Esophagus muscularis mucosa (tissue), 3 donors: ENCODE results near the gene LKAAEAR1.

ENCODE experiments used
- POLR2A ChIP-seq: fragments of 450-650 bp; IDR thresholded peaks from one replicate; pipeline ENCODE4 v1.6.1; 2017; ENCODE audit warnings: antibody characterized with exemption, moderate library complexity, mild to moderate bottlenecking, low read depth
- POLR2AphosphoS5 ChIP-seq, 2 donors: sonication (generic); formaldehyde crosslinking; IDR thresholded peaks; one replicate each; pipeline ENCODE4 v1.6.1; 2017; ENCODE audit warnings: antibody characterized with exemption in 2 of 2
- TF ChIP-seq, protein P1 (sequence below), 3 experiments: fragments of 200-600 bp in 2 of 3; fragments of 450-650 bp in 1 of 3; sonication (generic) in 2 of 3; IDR thresholded peaks; one replicate each; pipeline ENCODE4 v1.5.1; 2017 to 2019; ENCODE audit warnings: antibody characterized with exemption in 3 of 3, mild to moderate bottlenecking in 2 of 3, moderate library complexity in 1 of 3

DNA sequence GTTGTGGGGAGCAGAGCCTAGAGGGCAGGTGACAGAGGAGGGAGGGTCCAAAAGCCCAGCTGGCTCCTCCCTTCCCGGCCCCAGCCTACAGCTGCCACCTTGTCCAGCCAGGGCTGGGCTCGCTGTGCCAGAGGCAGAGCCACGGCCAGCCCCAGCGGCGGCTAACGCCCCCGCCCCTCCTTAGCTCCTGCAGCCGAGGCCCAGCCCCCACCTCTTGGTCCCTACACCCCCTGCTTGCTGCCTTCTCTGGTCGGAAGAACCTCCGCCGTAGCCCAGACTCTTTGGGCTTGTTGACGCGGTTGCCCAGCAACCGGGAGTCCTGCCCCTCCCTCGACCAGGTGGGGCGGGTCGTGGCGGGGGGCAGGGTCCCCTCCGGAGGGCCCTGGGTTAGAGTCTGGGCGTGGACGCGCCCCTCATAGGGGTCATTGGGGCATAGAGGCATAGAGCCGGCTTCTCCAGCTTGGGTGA, 521 bp upstream of the LKAAEAR1 start:
- TF ChIP-seq, protein P1, sequence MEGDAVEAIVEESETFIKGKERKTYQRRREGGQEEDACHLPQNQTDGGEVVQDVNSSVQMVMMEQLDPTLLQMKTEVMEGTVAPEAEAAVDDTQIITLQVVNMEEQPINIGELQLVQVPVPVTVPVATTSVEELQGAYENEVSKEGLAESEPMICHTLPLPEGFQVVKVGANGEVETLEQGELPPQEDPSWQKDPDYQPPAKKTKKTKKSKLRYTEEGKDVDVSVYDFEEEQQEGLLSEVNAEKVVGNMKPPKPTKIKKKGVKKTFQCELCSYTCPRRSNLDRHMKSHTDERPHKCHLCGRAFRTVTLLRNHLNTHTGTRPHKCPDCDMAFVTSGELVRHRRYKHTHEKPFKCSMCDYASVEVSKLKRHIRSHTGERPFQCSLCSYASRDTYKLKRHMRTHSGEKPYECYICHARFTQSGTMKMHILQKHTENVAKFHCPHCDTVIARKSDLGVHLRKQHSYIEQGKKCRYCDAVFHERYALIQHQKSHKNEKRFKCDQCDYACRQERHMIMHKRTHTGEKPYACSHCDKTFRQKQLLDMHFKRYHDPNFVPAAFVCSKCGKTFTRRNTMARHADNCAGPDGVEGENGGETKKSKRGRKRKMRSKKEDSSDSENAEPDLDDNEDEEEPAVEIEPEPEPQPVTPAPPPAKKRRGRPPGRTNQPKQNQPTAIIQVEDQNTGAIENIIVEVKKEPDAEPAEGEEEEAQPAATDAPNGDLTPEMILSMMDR (IDR thresholded peaks at IDR 0.05), result no peak
- TF ChIP-seq POLR2AphosphoS5 (IDR thresholded peaks at IDR 0.05) (no peak), POLR2A (no peak)
